Activated CD4-positive, CD25-positive, alpha-beta regulatory T cell (primary cell): ENCODE measurements around the gene FKBP4.

Source experiments
- DNase-seq, 4 experiments: peaks; one replicate each; lab custom pipeline; 2025; lab: John Stamatoyannopoulos, UW

FKBP4 gene

GRCh38 chr12:2813214-2814185, 18.7 kb downstream of the FKBP4 start:
- peak in 1 of 4 experiments; percentile 10 for DNase-seq

- no peak for DNase-seq
Observed at GRCh38 chr12:2819810-2820209, 25.0 kb downstream of the FKBP4 start.

- no peak for DNase-seq
Observed at GRCh38 chr12:2820432-2820831, 25.7 kb downstream of the FKBP4 start.

- DNase-seq: no peak
Observed at GRCh38 chr12:2823483-2823882, 28.7 kb downstream of the FKBP4 start.

- no peak for DNase-seq
Observed at GRCh38 chr12:2824541-2824940, 29.8 kb downstream of the FKBP4 start.

GRCh38 chr12:2825132-2825531, 30.4 kb downstream of the FKBP4 start:
- no peak for DNase-seq

- DNase-seq: no peak
Observed at GRCh38 chr12:2826036-2826435, 31.3 kb downstream of the FKBP4 start.

GRCh38 chr12:2826721-2827515, 32.1 kb downstream of the FKBP4 start:
- no peak for DNase-seq

GRCh38 chr12:2829275-2829674, 34.5 kb downstream of the FKBP4 start:
- DNase-seq: no peak

- DNase-seq: no peak
Observed at GRCh38 chr12:2832550-2833127, 37.9 kb downstream of the FKBP4 start.

GRCh38 chr12:2833327-2833726, 38.6 kb downstream of the FKBP4 start:
- DNase-seq: no peak

GRCh38 chr12:2833810-2834209, 39.0 kb downstream of the FKBP4 start:
- DNase-seq: no peak

- DNase-seq: no peak
Observed at GRCh38 chr12:2834581-2835491, 40.1 kb downstream of the FKBP4 start, which contains the start of gene NRIP2. Gene NRIP2 (minus strand): TSS chr12:2835035. CDS start chr12:2834983, 52 bp downstream.

GRCh38 chr12:2835691-2836403, 41.1 kb downstream of the FKBP4 start:
- DNase-seq: no peak

GRCh38 chr12:2836574-2836973, 41.8 kb downstream of the FKBP4 start:
- no peak for DNase-seq

GRCh38 chr12:2841056-2841650, 46.4 kb downstream of the FKBP4 start:
- no peak for DNase-seq

- no peak for DNase-seq
Observed at GRCh38 chr12:2842948-2843347, 48.2 kb downstream of the FKBP4 start.

- DNase-seq: no peak
Observed at GRCh38 chr12:2844786-2845185, 50.0 kb downstream of the FKBP4 start.

GRCh38 chr12:2845280-2845679, 50.5 kb downstream of the FKBP4 start:
- DNase-seq: no peak

- no peak for DNase-seq
Observed at GRCh38 chr12:2851931-2852330, 57.2 kb downstream of the FKBP4 start.
